Heart left ventricle (tissue), 16 donors: ENCODE measurements around the gene NFE2L2. TPM values are rescaled to one million over a fixed set of nuclear protein-coding genes. Genes with fewer than 3 reads are reported as not detected.

ENCODE experiments used
- ATAC-seq, 4 donors: fragments of 200-7000 bp; cut with Tn5 transposase; one replicate each; pipeline ENCODE4 v1.9.1; 2020 to 2022; ENCODE audit warnings: moderate library complexity in 4 of 4, mild to moderate bottlenecking in 3 of 4, moderate number of reproducible peaks in 1 of 4
- DNase-seq, 5 donors: peaks; one replicate each; pipeline ENCODE4 v3.0.0-alpha.2; 2020
- H3K27ac ChIP-seq, 12 donors: fragments of 200-600 bp; sonication (generic) in 4 of 12; one replicate each; pipeline versions ENCODE4 v1.5.0 to v1.8.0; 2016 to 2022; ENCODE audit warnings: mild to moderate bottlenecking in 2 of 12
- H3K27me3 ChIP-seq, 9 donors: fragments of 200-600 bp; sonication (generic) in 2 of 9; one replicate each; pipeline versions ENCODE4 v1.5.1 to v1.8.0; 2016 to 2022; ENCODE audit warnings: mild to moderate bottlenecking in 3 of 9
- H3K36me3 ChIP-seq, 9 donors: fragments of 200-600 bp; sonication (generic) in 2 of 9; one replicate each; pipeline versions ENCODE4 v1.5.0 to v1.8.0; 2018 to 2022; ENCODE audit warnings: mild to moderate bottlenecking in 2 of 9
- H3K4me1 ChIP-seq, 12 donors: fragments of 200-600 bp; sonication (generic) in 4 of 12; one replicate each; pipeline versions ENCODE4 v1.5.0 to v1.8.0; 2016 to 2022; ENCODE audit warnings: mild to moderate bottlenecking in 3 of 12
- H3K4me3 ChIP-seq, 12 donors: fragments of 200-600 bp; sonication (generic) in 4 of 12; one replicate each; pipeline versions ENCODE4 v1.5.0 to v1.8.0; 2017 to 2022; ENCODE audit warnings: mild to moderate bottlenecking in 9 of 12, moderate library complexity in 4 of 12
- H3K9me3 ChIP-seq, 12 donors: fragments of 200-600 bp; sonication (generic) in 4 of 12; one replicate each; pipeline versions ENCODE4 v1.5.0 to v1.8.0; 2016 to 2022; ENCODE audit warnings: mild to moderate bottlenecking in 1 of 12
- POLR2A ChIP-seq, 2 donors: fragments of 450-650 bp; IDR thresholded peaks; one replicate each; pipeline ENCODE4 v1.6.1; 2017; ENCODE audit warnings: antibody characterized with exemption in 2 of 2, mild to moderate bottlenecking in 2 of 2, moderate library complexity in 2 of 2
- WGBS, 4 donors: extraction: QIAGEN DNeasy Blood & Tissue Kit in 2 of 4; methylation state at CpG; one replicate each; pipeline versions ENCODE4 v1.1.5 to v1.1.7; 2013 to 2018; 5-methylcytosine and 5-hydroxymethylcytosine counted together
- intact Hi-C, 10 donors: fragments of 100-400 bp; cut with DNase I; formaldehyde crosslinking; loops; one replicate each; pipeline versions ENCODE4 v1.11.1 to v1.14.2; 2022
- polyA plus RNA-seq, 2 donors: library from polyadenylated mRNA; stranded (reverse); fragments of 200-250 nt; gene quantifications; one replicate each; pipeline ENCODE4 v1.2.3, GENCODE V29; 2013
- total RNA-seq, 9 donors: library from RNA; depleted of rRNA in 2 of 9; stranded (reverse); fragments of >200 nt in 2 of 9; fragmentation: NEBNext Ultra II Directional in 3 of 9; extraction: Animal tissue kit (Norgen Biotek cat#: 25700) in 3 of 9; gene quantifications; one replicate each; pipeline versions ENCODE4 v1.1.0 to v1.2.4, GENCODE V29; 2016 to 2023
- TF ChIP-seq, protein P1 (sequence below), 12 donors: fragments of 200-600 bp; sonication (generic) in 4 of 12; IDR thresholded peaks; one replicate each; pipeline versions ENCODE4 v1.5.0 to v1.8.0; 2018 to 2022; ENCODE audit warnings: antibody characterized with exemption in 12 of 12, mild to moderate bottlenecking in 5 of 12
- donor health status: ischemic (EF 13 %, LVEDD 7.1; RV severe dilation, severe dysfunction).
- donor health status: healthy with polysubstance abuse.
- donor health status: DM: no; HTN: yes; CAD: no.
- donor health status: DM: no; HTN: no; CAD: no.
- donor health status: ischemic (EF 25% LVEDD 6.9; RV normal size, moderate dysfunction).
- donor health status: ischemic (EF 25% LVEDD 5.7; RV mildly dilated, moderate dysfunction).
- donor health status: healthy.
- donor health status: DM: yes; HTN: yes; CAD: no.
- donor health status: ischemic (EF 35%, LVEDD 5.7; RV mildly dilated, moderate dysfunction).
- donor health status: nonischemic (EF 11% LVEDD 7.7; RV severe dilation, severe dysfunction).
- donor health status: DM: yes; HTN: yes; CAD: no.
- donor health status: PGD.
- donor health status: ischemic (EF 29% LVEDD 5.4; RV normal size, mild dysfunction).
- donor health status: nonischemic (EF 23%, LVEDD 6.1; RV moderate dilation, normal function).

The NFE2L2 gene
- total and polyA plus RNA-seq, 11 donors: 17.0 to 82.5 (median 54.8) TPM

DNA sequence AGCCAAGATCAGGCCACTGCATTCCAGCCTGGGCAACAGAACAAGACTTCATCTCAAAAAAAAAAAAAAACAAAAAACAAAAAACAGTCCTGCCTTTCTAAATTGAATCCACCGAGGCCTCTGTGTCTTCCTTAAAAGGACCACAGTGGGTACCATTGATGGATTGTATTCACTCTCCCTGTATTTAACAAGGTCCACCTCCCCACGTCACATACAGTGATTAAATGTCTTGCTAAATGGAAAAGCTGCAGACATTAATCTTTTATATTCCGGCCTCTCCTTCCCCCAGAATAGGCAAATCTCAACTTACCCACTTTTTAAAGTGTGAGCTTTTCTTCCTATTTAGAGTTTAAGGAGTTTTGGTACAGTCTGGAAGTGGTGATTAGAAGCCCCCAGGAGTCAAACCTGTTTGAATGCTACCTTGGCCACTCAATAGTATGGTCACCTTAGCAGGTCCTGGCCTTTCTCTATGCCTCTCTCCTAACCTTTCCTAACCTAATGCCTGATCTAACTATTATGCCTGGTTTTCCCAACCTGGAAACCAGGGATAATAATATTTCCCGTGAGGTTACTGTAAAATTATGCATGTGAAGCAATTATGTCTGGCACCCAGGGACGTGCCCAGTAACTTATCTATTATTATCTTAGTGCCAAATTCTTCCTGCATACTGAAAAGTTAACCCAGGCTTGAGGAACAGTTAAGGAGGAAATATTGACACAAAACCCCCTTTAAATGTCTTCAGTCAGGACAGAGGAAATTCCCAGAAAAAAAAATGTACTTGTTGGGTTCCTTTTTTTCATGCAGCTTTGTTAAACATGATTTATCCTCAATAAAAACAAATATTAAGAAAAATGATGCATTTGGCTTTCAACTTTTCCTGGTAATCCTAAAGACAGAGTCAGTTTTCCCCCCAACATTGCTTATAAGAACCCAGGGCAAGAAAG, 3.1 kb downstream of the NFE2L2 start:
- intact Hi-C loops: loop anchor here in 8 of 10 donors (2.0 to 10.0 kb wide), 11 partner anchors 19 to 493 kb away; partner anchors contain the start of genes HNRNPA3 (in 4 of the 8) and AGPS (in 1 of the 8)
- TF ChIP-seq, protein P1, sequence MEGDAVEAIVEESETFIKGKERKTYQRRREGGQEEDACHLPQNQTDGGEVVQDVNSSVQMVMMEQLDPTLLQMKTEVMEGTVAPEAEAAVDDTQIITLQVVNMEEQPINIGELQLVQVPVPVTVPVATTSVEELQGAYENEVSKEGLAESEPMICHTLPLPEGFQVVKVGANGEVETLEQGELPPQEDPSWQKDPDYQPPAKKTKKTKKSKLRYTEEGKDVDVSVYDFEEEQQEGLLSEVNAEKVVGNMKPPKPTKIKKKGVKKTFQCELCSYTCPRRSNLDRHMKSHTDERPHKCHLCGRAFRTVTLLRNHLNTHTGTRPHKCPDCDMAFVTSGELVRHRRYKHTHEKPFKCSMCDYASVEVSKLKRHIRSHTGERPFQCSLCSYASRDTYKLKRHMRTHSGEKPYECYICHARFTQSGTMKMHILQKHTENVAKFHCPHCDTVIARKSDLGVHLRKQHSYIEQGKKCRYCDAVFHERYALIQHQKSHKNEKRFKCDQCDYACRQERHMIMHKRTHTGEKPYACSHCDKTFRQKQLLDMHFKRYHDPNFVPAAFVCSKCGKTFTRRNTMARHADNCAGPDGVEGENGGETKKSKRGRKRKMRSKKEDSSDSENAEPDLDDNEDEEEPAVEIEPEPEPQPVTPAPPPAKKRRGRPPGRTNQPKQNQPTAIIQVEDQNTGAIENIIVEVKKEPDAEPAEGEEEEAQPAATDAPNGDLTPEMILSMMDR (IDR thresholded peaks at IDR 0.05): no peak
- no peak for TF ChIP-seq POLR2A (IDR thresholded peaks at IDR 0.05)
- WGBS, 4 donors: 10 to 23% (median 18%) methylated on average over 5 of the region's 5 CpGs
- H3K36me3 ChIP-seq: peaks cover 0 to 9% (median 0%) of the 10 kb centered on the region in 9 donors
- peaks cover 0 to 6% (median 0%) of the 10 kb centered on the region in 12 donors for H3K9me3 ChIP-seq
- peak overlapping the region in 11 of 12 donors; percentile 72 to 97 (median 89) for H3K4me3 ChIP-seq
- H3K4me1 ChIP-seq: peaks cover under 1 to 72% (median 57%) of the 10 kb centered on the region in 12 donors
- DNase-seq: no peak
- H3K27me3 ChIP-seq: no peaks in the 10 kb centered on the region
- ATAC-seq: no peak
- H3K27ac ChIP-seq: peak overlapping the region; percentile 3 to 100 (median 99)

- WGBS, 4 donors: 47 to 55% (median 51%) methylated on average over 1 of the region's 1 CpG
- peak overlapping the region in 8 of 12 donors; percentile 97 to 100 (median 99) for H3K27ac ChIP-seq
Observed at GRCh38 chr2:177260379-177260778, 4.1 kb downstream of the NFE2L2 start.

GRCh38 chr2:177258059-177258458, 6.5 kb downstream of the NFE2L2 start:
- ATAC-seq (no peak), DNase-seq (no peak)
- peak overlapping the region in 1 of 12 donors; percentile 33 for H3K27ac ChIP-seq
- H3K4me1 ChIP-seq: peaks cover 21 to 96% (median 80%) of the 10 kb centered on the region in 12 donors
- H3K27me3 ChIP-seq: no peaks in the 10 kb centered on the region
- intact Hi-C loops: no loop called here
- H3K4me3 ChIP-seq: no peak overlapping the region
- TF ChIP-seq, protein P1 (IDR thresholded peaks at IDR 0.05): no peak
- no peak for TF ChIP-seq POLR2A (IDR thresholded peaks at IDR 0.05)
- 95 to 99% (median 97%) methylated on average over 2 of the region's 2 CpGs for WGBS, 4 donors
- peaks cover 0 to 26% (median 0%) of the 10 kb centered on the region in 9 donors for H3K36me3 ChIP-seq
- peaks cover 0 to 6% (median 0%) of the 10 kb centered on the region in 12 donors for H3K9me3 ChIP-seq

More at GRCh38 chr2:177260379-177260778, 4.1 kb downstream of the NFE2L2 start:
- no peak for DNase-seq
- TF ChIP-seq, protein P1 (IDR thresholded peaks at IDR 0.05): no peak
- no peak for TF ChIP-seq POLR2A (IDR thresholded peaks at IDR 0.05)
- H3K36me3 ChIP-seq: peaks cover 0 to 9% (median 0%) of the 10 kb centered on the region in 9 donors
- peaks cover 7 to 72% (median 57%) of the 10 kb centered on the region in 12 donors for H3K4me1 ChIP-seq
- H3K9me3 ChIP-seq: peaks cover 0 to 6% (median 0%) of the 10 kb centered on the region in 12 donors
- no peak for ATAC-seq
- intact Hi-C loops: loop anchor here in 7 of 10 donors (5.0 to 10.0 kb wide), 9 partner anchors 33 to 494 kb away; partner anchors contain the start of genes HNRNPA3 (in 2 of the 7) and AGPS (in 1 of the 7)
- peak overlapping the region in 9 of 12 donors; percentile 72 to 97 (median 92) for H3K4me3 ChIP-seq
- no peaks in the 10 kb centered on the region for H3K27me3 ChIP-seq

DNA sequence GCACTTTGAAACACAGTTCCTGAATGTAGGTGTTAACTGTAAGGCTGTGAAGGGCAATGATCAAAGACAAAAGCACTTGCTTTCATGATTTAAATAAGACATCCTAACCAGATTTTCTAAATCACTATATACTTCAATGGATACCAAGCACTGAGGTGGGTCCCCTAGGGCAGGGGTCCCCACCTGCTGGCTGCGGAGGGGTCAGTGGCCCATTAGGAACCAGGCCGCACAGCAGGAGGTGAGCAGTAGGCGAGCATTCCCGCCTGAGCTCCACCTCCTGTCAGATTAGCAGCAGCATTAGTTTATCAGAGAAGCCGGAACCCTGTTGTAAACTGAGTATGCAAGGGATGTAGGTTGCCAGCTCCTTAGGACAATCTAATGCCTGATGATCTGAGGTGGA, 7.1 kb downstream of the NFE2L2 start:
- WGBS, 4 donors: 72 to 82% (median 81%) methylated on average over 5 of the region's 5 CpGs
- intact Hi-C loops: no loop called here
- Histone ChIP-seq H3K4me1 (peaks cover 27 to 100% (median 86%) of the 10 kb centered on the region in 12 donors), H3K4me3 (peak overlapping the region in 1 of 12 donors; percentile 6), H3K36me3 (peaks cover 0 to 26% (median 0%) of the 10 kb centered on the region in 9 donors), H3K27ac (peak overlapping the region in 4 of 12 donors; percentile 11 to 33 (median 15)), H3K27me3 (no peaks in the 10 kb centered on the region), H3K9me3 (peaks cover 0 to 6% (median 0%) of the 10 kb centered on the region in 12 donors)
- DNase-seq: no peak
- no peak for TF ChIP-seq POLR2A (IDR thresholded peaks at IDR 0.05)
- TF ChIP-seq, protein P1 (IDR thresholded peaks at IDR 0.05): no peak
- ATAC-seq: no peak
